ENCODE data around the gene GNPTG.

GNPTG gene

GRCh38 chr16:1371054-1371978 is 19.6 kb downstream of the GNPTG start:
- DNase-seq (ENCODE audit: low spot score) = no peak

- no peak for DNase-seq (ENCODE audit: low spot score)
Observed at GRCh38 chr16:1372292-1372950, 20.7 kb downstream of the GNPTG start.

GRCh38 chr16:1374418-1375297 is 22.9 kb downstream of the GNPTG start:
- no peak for DNase-seq (ENCODE audit: low spot score)

DNA sequence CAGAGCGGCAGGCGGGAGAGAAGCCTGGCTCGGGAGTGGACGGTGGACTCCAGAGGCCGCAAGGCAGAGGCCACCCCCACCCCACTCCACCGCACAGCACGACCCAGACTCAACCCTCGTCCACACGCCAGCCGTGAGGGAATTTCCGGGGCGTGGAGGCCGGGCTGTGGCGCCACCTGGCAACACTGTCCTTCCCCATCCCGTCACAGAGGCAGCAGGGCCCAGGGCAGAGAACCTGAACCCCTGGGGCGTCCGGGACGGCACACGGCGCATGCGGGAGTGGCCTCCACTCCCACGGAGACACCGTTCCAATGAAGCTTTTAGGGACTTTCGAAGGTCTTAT is 23.5 kb downstream of the GNPTG start:
- no peak for DNase-seq (ENCODE audit: low spot score)

DNA sequence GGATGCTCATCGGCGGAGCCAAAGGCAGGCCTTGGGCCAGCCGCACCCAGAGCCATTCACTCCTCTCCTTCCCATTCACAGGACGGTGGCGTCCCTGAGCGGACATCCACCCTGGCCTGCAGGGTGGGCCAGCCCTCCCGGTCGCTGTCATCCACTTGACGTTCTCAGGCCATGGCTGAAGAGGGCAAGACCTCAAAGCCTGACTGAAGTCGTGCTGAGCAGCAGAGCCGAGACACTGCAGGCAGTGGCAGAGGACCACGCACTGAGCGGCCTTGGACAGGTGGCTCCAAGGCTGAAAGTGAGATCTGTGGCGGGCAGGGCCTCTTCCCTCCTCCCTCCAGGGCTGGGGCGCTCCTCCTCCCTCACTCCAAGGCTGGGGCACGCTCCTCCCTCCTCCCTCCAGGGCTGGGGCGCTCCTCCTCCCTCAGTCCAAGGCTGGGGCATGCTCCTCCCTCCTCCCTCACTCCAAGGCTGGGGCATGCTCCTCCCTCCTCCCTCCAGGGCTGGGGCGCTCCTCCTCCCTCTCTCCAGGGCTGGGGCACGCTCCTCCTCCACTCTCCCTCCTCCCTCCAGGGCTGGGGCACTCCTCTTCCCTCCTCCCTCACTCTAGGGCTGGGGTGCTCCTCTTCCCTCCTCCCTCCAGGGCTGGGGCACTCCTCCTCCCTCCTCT is 24.1 kb downstream of the GNPTG start:
- DNase-seq (ENCODE audit: low spot score) = no peak

- peak; percentile 53 for DNase-seq (ENCODE audit: low spot score)
Observed at GRCh38 chr16:1377406-1378010, 25.8 kb downstream of the GNPTG start.

DNA sequence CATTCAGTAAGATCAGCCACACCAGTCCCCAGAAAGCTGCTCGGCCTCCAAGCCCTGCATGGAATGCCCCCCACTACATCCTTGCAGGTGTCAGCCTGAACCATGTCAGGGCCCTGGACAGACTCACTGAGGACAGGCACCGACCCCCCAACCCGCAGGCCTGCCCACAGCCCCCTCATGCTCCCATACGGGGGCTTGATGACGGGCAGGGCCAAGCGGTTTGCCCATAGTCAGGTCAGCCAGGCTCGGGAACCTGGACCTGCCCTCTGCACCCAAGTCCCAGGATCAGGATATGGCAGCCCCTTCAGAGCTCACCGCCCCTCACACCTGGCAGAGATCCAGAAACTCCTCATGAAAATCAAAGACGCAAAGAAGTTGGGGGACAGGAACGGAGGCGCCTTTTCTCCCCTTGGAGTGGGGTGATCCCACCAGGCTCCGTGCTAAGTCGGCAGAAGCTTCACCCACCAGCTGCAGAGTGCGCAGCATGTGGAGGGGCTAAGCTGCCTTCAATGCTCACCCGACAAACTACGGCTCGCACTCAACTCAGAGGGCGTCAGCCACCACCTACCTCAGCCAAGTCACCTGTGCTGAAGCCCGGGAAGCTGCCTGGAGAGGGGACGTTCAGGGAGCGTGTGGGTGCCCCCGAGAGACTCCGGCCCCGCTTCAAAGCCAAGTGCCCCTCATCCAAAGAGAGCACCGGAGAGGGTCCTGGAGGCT is 26.5 kb downstream of the GNPTG start:
- no peak for DNase-seq (ENCODE audit: low spot score)

GRCh38 chr16:1378804-1379303 is 27.1 kb downstream of the GNPTG start:
- DNase-seq (ENCODE audit: low spot score) = peak; percentile 26

GRCh38 chr16:1379304-1380076 is 27.8 kb downstream of the GNPTG start:
- no peak for DNase-seq (ENCODE audit: low spot score)

DNA sequence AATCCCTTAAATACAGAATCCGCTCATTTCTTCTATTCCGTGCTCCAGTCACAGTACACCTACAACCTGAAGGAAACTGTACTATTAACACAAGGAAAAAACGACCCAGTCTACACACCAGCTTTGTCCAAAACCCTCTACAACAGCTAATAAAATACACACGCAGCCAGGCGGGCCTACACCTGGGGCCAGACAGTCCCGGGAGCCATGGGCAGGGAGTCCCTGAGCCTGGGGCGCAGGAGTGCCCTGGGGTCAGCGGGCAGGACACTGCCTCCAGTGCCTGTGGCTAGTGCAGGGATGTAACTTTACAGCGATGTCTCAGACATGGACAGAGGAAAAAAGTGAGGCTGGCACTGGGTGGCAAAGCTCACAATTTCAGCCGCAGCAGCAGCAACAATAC is 28.5 kb downstream of the GNPTG start:
- no peak for DNase-seq (ENCODE audit: low spot score)

GRCh38 chr16:1381612-1382406 is 30.1 kb downstream of the GNPTG start:
- no peak for DNase-seq (ENCODE audit: low spot score)

GRCh38 chr16:1383556-1383955 is 31.8 kb downstream of the GNPTG start:
- DNase-seq (ENCODE audit: low spot score) = no peak

DNA sequence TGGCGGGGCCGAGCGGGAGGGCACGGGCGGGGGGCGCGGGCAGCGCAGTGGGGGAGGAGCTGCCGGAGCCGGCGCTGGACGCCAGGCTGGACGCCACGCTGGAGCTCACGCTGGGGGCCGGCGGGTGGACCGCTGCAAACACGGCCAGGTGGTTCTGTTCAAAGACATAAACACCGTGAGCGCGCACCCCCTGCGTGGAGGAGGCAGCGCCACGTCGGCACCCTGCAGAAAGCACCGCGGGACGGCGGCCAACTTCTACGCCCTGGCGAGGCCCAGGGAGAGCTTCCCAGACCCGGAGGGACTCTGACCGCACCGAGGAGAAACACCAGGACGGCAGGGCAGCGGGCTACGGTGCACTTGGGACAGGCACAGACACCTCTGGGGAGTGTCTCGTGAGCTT is 33.5 kb downstream of the GNPTG start:
- DNase-seq (ENCODE audit: low spot score) = no peak

- no peak for DNase-seq (ENCODE audit: low spot score)
Observed at GRCh38 chr16:1387331-1387730, 35.6 kb downstream of the GNPTG start.

DNA sequence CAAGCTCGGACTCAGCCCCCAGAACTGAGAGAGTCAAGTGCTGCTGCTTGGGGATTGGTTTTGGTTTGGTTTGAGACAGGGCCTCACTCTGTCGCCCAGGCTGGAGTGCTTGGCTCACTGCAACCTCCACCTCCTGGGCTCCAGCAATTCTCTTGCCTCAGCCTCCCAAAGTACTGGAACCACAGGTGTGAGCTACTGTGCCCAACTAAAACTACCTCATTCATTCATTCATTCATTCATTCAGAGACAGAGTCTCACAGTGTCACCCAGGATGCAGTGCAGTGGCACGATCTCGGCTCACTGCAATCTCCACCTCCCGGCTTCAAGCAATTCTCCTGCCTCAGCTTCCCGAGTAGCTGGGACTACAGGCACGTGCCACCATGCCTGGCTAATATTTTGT is 38.0 kb downstream of the GNPTG start:
- DNase-seq (ENCODE audit: low spot score) = no peak

- DNase-seq (ENCODE audit: low spot score) = no peak
Observed at GRCh38 chr16:1390239-1390779, 38.6 kb downstream of the GNPTG start.

DNA sequence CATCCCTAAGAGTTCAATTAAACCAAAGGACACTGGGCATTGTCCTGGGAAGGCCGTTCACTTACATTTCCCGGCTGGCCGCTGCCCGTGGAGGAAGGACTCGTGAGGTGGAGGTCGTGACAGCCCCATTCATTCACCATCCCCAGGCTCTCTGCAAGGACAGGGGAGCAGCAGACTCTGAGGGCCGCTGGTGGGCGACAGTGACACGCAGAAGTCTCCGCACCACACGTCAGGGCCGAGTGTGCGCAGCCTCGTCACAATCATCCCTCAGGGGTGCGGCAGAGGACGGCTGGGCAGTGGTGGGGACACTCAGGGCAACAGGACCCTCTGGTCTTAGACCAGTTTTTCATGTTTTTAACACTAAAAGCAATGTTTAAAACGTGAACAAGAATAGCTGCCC is 41.1 kb downstream of the GNPTG start:
- no peak for DNase-seq (ENCODE audit: low spot score)

DNA sequence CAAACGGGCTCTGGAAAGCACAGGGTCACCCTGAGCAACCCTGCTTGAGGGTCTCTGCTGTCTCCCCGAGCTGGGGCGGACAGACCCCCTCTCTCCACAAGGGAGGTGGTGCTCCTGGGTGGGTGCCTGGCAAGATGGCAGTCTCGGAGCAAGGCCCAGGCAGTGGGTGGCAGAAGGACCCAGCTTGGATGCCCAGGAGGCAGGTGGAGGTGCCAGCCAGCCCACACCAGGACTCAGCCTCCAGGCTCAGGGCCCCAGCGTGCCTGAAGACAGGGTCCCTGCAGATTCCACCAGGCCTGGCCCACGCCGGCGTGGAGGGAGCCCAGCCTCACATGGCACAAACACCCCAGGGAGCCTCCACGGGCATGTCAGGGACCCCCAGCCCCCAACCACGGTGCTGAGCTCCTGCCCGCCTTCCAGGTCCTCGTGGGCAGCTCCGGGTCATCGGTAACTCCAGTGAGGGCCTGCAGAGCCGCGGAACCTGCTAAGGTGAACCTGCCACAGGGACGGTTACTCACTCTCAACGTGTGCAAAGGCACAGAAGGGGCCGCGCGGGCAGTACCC is 42.0 kb downstream of the GNPTG start:
- DNase-seq (ENCODE audit: low spot score) = no peak

Measured in globus pallidus (tissue), 1 donor.